Endothelial cell of umbilical vein (primary cell): Measurements from ENCODE around the gene HMCN1. TPM values are rescaled to one million over a fixed set of nuclear protein-coding genes. Genes with fewer than 3 reads are reported as not detected.

Experiments
- BruUV-seq: library from RNA; stranded (reverse); fragments of 400-500 nt; replicated peaks from 2 replicates; lab custom pipeline; 2021; lab: Mats Ljungman, UMichigan
- CTCF ChIA-PET: fragments of 300-600, 350-600 bp; sonication (Branson Sonifier 250); formaldehyde crosslinking; loops from one replicate; lab custom pipeline; 2021; ENCODE audit warnings: antibody characterized with exemption, inconsistent platforms; lab: Charles Lee
- POLR2A ChIA-PET: fragments of 300-600, 350-600 bp; sonication (Branson Sonifier 250); formaldehyde crosslinking; loops from one replicate; lab custom pipeline; 2021; ENCODE audit warnings: antibody characterized with exemption, inconsistent platforms; lab: Charles Lee
- DNase-seq: peaks from one replicate; pipeline ENCODE4 v3.0.0-alpha.2; 2011; ENCODE audit warnings: low read depth, low spot score
- FAIRE-seq: peaks from 2 replicates; lab custom pipeline; 2011; peaks lifted over from hg19 to GRCh38; lab: Jason Lieb, UNC
- H2AFZ ChIP-seq: 2 replicates; pipeline ENCODE4 v1.6.0; 2012; ENCODE audit warnings: low read depth, low read length, control low read depth, inconsistent platforms
- H3K27ac ChIP-seq: 2 replicates; pipeline ENCODE4 v1.5.1; 2011; ENCODE audit warnings: low read depth, mild to moderate bottlenecking, control low read depth, low read length, moderate library complexity; ENCODE audit not compliant: insufficient read depth
- H3K27me3 ChIP-seq, 2 experiments: 2 replicates each; pipeline versions ENCODE4 v1.6.0 to v1.6.1; 2011; ENCODE audit warnings: low read length in 2 of 2, mixed read lengths in 1 of 2; ENCODE audit not compliant: control insufficient read depth in 2 of 2, insufficient read depth in 2 of 2
- H3K36me3 ChIP-seq, 2 experiments: 2 replicates in 1 of 2; 3 replicates in 1 of 2; pipeline ENCODE4 v1.5.1; 2011; ENCODE audit warnings: low read length in 2 of 2, mild to moderate bottlenecking in 1 of 2, moderate library complexity in 1 of 2; ENCODE audit not compliant: control insufficient read depth in 2 of 2, insufficient read depth in 2 of 2; ENCODE audit errors: extremely low read depth in 1 of 2
- H3K4me1 ChIP-seq: 3 replicates; pipeline ENCODE4 v1.5.1; 2011; ENCODE audit warnings: mild to moderate bottlenecking, low read length; ENCODE audit not compliant: control insufficient read depth, insufficient read depth; ENCODE audit errors: extremely low read depth
- H3K4me2 ChIP-seq: 2 replicates; pipeline ENCODE4 v1.6.1; 2011; ENCODE audit warnings: low read length, control low read depth, mixed read lengths; ENCODE audit not compliant: insufficient read depth
- H3K4me3 ChIP-seq, 3 experiments: fragments of 200-600 bp in 1 of 3; sonication (generic), shearing (Covaris generic) in 1 of 3; replicated peaks in 1 of 3; 2 replicates each; pipeline ENCODE4 v1.5.1; 2011 to 2016; ENCODE audit warnings: control low read depth in 3 of 3, low read length in 3 of 3, mild to moderate bottlenecking in 2 of 3, inconsistent platforms in 1 of 3, low read depth in 1 of 3, moderate library complexity in 1 of 3; ENCODE audit not compliant: insufficient read depth in 1 of 3
- H3K79me2 ChIP-seq: 2 replicates; pipeline ENCODE4 v1.6.0; 2012; ENCODE audit warnings: low read length, inconsistent platforms; ENCODE audit not compliant: control insufficient read depth, insufficient read depth
- H3K9ac ChIP-seq: replicated peaks from 2 replicates; pipeline ENCODE3; 2011; ENCODE audit warnings: low read length, control low read depth; ENCODE audit not compliant: insufficient read depth; ENCODE audit errors: extremely low read depth
- H3K9me1 ChIP-seq: replicated peaks from 3 replicates; pipeline ENCODE4 v1.6.0; 2011; ENCODE audit warnings: mild to moderate bottlenecking, low read length; ENCODE audit not compliant: control insufficient read depth, insufficient read depth; ENCODE audit errors: extremely low read depth
- H3K9me3 ChIP-seq: replicated peaks from 2 replicates; pipeline ENCODE4 v1.5.1; 2012; ENCODE audit warnings: low read length, inconsistent platforms; ENCODE audit not compliant: control insufficient read depth, insufficient read depth
- H4K20me1 ChIP-seq: replicated peaks from 2 replicates; pipeline ENCODE3; 2011; ENCODE audit warnings: mild to moderate bottlenecking, low read length; ENCODE audit not compliant: control insufficient read depth, insufficient read depth; ENCODE audit errors: extremely low read depth
- EZH2 ChIP-seq: IDR thresholded peaks from 2 replicates; pipeline ENCODE4 v1.6.1; 2012; ENCODE audit warnings: borderline replicate concordance, low read depth, mild to moderate bottlenecking, moderate library complexity, low read length, inconsistent platforms; ENCODE audit not compliant: severe bottlenecking
- FOS ChIP-seq: IDR thresholded peaks from 2 replicates; pipeline ENCODE4 v1.6.1; 2011; ENCODE audit warnings: mild to moderate bottlenecking, low read length, moderate library complexity, borderline replicate concordance; ENCODE audit not compliant: insufficient read depth
- GATA2 ChIP-seq: IDR thresholded peaks from 2 replicates; pipeline ENCODE4 v1.7.0; 2011; ENCODE audit warnings: low read depth, mild to moderate bottlenecking, moderate library complexity, mixed read lengths, low read length; ENCODE audit not compliant: insufficient read length, insufficient read depth
- JUN ChIP-seq: IDR thresholded peaks from 2 replicates; pipeline ENCODE4 v1.6.1; 2011; ENCODE audit warnings: borderline replicate concordance, low read depth; ENCODE audit not compliant: insufficient read length, insufficient read depth
- MAX ChIP-seq: IDR thresholded peaks from 2 replicates; pipeline ENCODE4 v1.6.1; 2011; ENCODE audit not compliant: insufficient read depth, insufficient read length
- MYC ChIP-seq: IDR thresholded peaks from one replicate; pipeline ENCODE4 v1.6.1; 2011; ENCODE audit warnings: mild to moderate bottlenecking, low read depth, low read length
- POLR2A ChIP-seq: IDR thresholded peaks from 2 replicates; pipeline ENCODE4 v1.6.1; 2012; ENCODE audit warnings: low read depth, mild to moderate bottlenecking, control low read depth, low read length
- POLR2AphosphoS5 ChIP-seq: IDR thresholded peaks from 2 replicates; pipeline ENCODE4 v1.6.1; 2012; ENCODE audit warnings: low read depth, mild to moderate bottlenecking, control low read depth, low read length, moderate library complexity; ENCODE audit not compliant: insufficient read depth
- dilution Hi-C: fragments of 300-500 bp; cut with MboI; formaldehyde crosslinking; loops from one replicate; pipeline ENCODE4 v1.15.0; 2019; ENCODE audit warnings: low sequenced_read_pairs; ENCODE audit not compliant: extremely low pct_ligation_motif_present
- intact Hi-C: fragments of 100-400 bp; cut with micrococcal nuclease; formaldehyde crosslinking; loops from one replicate; pipeline ENCODE4 v1.10.0; 2022
- polyA plus RNA-seq, 4 experiments: library from polyadenylated mRNA; depleted of rRNA in 3 of 4; stranded (reverse) in 3 of 4; unstranded in 1 of 4; fragments of >200 nt; gene quantifications; 2 replicates each; pipeline versions ENCODE4 v1.2.1 to v1.2.3, GENCODE V29; 2011 to 2012; ENCODE audit warnings: missing spikeins in 1 of 4
- total RNA-seq: library from RNA; stranded (reverse); gene quantifications from 2 replicates; pipeline ENCODE4 v1.2.3, GENCODE V29; 2021
- TF ChIP-seq, protein P1 (sequence below), 2 donors: IDR thresholded peaks; 1 replicate in 1 of 2; 2 replicates in 1 of 2; pipeline ENCODE4 v1.5.1; 2011; ENCODE audit warnings: low read length in 2 of 2, mild to moderate bottlenecking in 2 of 2, moderate library complexity in 2 of 2, control low read depth in 1 of 2, inconsistent platforms in 1 of 2, low read depth in 1 of 2; ENCODE audit not compliant: insufficient read depth in 1 of 2; ENCODE audit errors: extremely low read depth in 1 of 2

HMCN1 gene
- total and polyA plus RNA-seq, 2 donors (not counting 3 experiments of a cell fraction or from before 2014, with no cell fraction given) = 10.3 to 16.0 TPM

DNA sequence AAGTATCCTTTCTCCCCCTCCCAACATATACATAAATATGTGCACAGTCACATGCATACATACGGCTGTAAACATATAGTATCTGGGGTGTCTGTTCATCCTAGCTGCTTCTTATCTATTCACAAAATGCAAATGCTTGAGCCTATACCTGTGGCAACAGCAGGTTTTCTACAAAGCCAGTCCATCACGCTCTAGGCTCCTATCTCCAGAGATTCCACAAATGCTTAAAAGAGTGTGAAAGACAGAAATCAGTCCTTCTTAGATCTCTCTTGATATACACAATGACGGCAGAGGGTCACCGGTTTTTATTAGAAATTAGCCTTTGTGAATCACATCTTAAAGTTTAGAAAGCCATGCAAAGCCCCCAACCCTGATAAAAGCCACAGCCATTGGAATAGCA, 501.5 kb downstream of the HMCN1 start:
- no peak overlapping the region for H3K9ac ChIP-seq
- H3K27ac ChIP-seq = no peak overlapping the region
- no peak overlapping the region for H3K4me2 ChIP-seq
- DNase-seq = no peak
- no peaks in the 10 kb centered on the region for H4K20me1 ChIP-seq
- TF ChIP-seq MYC (no peak), POLR2A (no peak), MAX (no peak), POLR2AphosphoS5 (no peak), EZH2 (no peak), JUN (no peak), FOS (no peak), GATA2 (no peak)
- TF ChIP-seq, protein P1, sequence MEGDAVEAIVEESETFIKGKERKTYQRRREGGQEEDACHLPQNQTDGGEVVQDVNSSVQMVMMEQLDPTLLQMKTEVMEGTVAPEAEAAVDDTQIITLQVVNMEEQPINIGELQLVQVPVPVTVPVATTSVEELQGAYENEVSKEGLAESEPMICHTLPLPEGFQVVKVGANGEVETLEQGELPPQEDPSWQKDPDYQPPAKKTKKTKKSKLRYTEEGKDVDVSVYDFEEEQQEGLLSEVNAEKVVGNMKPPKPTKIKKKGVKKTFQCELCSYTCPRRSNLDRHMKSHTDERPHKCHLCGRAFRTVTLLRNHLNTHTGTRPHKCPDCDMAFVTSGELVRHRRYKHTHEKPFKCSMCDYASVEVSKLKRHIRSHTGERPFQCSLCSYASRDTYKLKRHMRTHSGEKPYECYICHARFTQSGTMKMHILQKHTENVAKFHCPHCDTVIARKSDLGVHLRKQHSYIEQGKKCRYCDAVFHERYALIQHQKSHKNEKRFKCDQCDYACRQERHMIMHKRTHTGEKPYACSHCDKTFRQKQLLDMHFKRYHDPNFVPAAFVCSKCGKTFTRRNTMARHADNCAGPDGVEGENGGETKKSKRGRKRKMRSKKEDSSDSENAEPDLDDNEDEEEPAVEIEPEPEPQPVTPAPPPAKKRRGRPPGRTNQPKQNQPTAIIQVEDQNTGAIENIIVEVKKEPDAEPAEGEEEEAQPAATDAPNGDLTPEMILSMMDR (IDR thresholded peaks at IDR 0.05; ENCODE audit: extremely low read depth in 1 of 2, insufficient read depth in 1 of 2, low read depth in 1 of 2, low read length in 2 of 2) = no peak
- ChIA-PET CTCF (interaction anchor here (1.4 kb wide), 1 partner anchor 8 kb away, joined by 3 read pairs; no protein-coding TSS in a partner anchor), POLR2A (no interaction called here)
- no peaks in the 10 kb centered on the region for H3K9me3 ChIP-seq
- no peaks in the 10 kb centered on the region for H3K79me2 ChIP-seq
- intact Hi-C loops (no loop called here), dilution Hi-C loops (no loop called here)
- H3K4me1 ChIP-seq = no peaks in the 10 kb centered on the region
- no peak overlapping the region for H2AFZ ChIP-seq
- H3K9me1 ChIP-seq = no peaks in the 10 kb centered on the region
- no TSS peak for BruUV-seq
- H3K4me3 ChIP-seq = no peak overlapping the region
- FAIRE-seq = no peak
- no peaks in the 10 kb centered on the region for H3K27me3 ChIP-seq
- H3K36me3 ChIP-seq = no peaks in the 10 kb centered on the region
